HG02870 (cell line): ENCODE measurements around the gene BAG2.

Experiments
- ATAC-seq: cut with Tn5 transposase; IDR thresholded peaks from one replicate; pipeline ENCODE4 v1.9.1; 2021; ENCODE audit warnings: mild to moderate bottlenecking, moderate library complexity; ENCODE audit not compliant: unreplicated experiment

Gene BAG2

DNA sequence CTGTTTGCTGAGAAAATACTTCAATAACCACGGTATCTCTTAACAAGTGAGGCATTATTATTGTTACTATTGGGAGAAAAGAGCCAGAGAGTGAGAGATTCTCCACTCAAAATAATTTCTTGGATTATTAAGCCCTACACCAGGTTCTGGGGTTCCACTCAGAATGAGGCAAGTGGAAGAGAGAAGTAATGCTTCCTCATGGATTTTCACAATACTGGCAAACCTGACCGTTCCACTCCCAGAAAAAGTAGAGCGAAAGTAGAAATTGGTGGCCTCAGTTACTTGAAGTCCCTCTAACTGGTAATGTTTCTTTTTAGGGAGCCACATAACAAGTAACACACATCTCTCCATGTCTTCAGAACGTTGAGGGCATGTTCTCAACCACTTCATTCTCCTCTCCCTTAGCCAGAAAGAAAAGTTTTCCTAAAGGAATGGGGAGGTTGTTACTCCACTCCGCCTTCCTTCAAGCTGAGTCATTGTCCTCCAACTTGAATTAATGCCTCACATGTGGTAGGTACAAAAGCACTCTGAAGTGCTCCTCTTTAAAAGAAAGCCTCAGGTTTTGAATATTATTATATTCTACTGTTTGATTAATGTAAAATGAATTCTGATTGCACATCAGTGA is 1.9 kb downstream of the BAG2 start:
- no peak for ATAC-seq

DNA sequence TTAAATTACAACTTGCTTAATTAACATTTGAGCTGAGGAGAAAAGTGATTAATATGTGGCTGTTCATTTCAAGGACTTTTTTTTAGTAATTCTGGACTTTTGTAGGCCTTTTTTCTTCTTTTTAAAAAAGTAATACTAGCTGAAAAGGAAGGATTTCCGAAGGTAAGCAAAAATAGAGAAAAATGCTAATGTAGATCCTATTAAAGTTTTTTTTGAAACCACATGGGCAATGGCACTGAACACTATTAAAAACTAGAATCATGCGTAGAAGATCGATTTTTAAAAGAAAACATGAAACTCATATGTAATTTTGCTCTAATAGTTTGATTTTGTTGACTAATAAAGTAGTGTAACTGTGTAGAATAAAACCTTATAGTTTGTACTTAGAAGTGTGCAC is 2.4 kb downstream of the BAG2 start:
- no peak for ATAC-seq

DNA sequence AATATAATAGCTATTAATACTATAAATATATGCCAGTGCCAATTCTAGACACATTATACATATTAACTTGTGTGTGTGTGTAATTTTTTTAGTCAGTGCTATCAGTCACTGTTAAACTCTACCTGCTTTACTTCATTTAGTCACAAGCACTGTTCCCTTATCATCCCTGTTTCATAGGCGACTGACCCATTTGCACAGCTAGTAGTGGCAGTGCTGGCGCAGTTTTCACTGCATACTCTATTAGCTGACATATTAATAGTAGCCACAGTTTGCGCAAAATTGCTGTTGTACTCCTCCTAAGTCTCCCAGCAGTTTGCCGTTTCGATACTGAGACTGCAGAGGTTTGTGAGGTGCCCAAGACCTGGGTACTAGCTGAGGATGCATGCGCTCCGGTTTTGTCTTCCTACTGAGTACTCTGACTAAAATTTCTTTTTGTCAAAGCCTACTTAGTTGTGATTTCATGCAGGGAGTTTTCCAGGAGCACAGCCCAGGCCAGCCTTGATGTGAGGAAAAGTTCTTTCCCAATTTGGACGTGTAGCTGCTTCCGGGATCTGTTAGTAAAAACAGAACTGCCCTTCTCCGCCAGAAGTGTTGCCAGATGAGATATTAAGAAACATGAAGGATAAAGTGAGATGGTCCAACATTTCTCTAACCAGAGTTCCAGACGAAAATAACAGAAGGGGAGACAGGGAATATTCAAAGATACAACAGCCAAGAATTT is 5.6 kb downstream of the BAG2 start:
- ATAC-seq = no peak

DNA sequence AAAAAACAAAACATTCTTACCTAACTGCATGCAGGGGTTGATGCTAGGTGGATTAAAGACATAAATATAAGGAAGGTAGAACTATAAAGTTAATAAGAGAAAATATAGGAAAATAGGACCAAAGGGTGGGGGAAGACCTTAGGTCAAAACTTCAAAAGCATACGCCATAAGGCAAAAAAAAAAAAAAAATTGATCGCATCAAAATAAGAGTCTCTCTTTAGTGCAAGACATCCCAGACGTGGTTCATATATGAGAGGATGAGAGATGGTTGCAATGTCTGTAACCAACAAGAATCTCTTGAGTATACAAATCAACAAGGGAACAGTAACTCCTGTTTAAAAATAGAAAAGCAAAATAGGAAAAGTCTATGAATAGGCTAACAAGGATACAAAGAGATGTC is 8.5 kb downstream of the BAG2 start:
- ATAC-seq = no peak

DNA sequence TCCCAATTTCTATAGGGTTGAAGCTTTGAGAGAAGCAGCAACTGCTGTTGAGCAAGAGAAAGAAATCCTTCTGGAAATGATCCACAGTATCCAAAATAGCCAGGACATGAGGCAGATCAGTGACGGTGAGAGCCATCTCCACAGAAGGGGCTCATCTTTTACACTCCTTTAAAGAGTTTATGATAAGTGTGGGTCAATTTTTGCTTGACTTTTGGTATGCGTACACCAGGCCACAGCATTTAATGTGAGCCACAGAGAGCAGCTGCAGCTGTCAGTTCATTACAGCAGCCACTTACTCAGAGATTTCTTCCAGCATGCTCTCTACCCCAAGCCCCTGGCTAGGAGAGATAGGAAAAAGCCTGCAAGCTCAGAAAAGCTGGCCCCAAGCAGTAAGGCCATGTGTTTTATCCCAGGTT is 9.9 kb downstream of the BAG2 start:
- no peak for ATAC-seq

DNA sequence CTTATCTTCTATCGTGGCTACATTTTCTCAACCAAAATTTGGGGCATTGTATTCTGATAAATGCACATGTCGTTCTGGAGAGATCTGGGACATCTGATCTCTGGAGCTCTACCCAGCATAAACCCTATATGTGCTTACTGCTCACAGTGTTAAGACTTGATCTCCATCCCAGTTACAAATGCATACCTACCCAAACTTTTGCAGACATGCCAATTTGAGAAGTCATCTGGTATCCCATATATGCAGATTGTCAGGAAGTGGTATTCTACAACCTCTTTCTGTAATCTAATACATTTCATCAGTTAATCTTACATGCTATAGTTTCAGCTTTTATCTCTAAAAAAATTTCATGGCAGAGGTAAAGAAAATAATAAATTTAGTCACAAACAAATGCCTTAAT is 11.2 kb downstream of the BAG2 start:
- ATAC-seq = no peak

DNA sequence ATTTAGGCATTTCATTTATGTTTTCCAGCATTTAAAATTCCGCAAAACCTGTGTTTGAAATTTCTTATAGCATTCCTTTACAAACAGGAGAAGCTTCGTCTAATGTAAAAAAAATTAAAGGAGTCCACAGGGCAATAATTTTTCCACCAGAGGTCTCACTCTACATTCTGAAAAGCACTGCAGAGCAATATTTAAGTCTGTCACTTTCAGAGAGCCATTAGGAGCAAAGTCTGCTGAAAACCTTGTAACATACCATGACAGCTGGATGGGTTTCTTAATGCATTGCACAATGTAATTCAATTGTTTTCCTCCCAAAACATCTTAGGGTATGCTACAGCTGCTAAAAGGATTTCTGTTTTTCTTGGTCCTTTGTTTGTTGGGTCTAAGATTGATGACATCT is 18.0 kb downstream of the BAG2 start:
- ATAC-seq = no peak

DNA sequence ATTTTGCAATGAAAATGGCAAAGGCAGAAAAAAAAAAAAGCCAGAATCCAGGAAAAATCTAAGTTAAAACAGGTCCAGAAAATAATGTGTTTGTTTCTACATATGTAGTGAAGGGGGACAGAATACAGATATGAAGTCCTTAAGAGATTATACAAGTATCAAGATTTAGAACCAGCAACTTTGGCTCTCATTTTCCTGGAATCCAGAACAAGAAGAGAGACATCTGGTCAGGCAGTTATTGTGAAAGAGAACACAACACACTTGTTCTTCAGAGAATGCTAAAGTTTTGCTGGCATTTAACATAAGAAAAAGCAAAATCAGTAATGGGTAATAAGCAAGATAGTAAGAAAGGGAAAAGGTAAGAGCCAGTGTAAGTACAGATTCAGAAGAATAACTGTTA is 21.1 kb downstream of the BAG2 start:
- ATAC-seq = no peak

DNA sequence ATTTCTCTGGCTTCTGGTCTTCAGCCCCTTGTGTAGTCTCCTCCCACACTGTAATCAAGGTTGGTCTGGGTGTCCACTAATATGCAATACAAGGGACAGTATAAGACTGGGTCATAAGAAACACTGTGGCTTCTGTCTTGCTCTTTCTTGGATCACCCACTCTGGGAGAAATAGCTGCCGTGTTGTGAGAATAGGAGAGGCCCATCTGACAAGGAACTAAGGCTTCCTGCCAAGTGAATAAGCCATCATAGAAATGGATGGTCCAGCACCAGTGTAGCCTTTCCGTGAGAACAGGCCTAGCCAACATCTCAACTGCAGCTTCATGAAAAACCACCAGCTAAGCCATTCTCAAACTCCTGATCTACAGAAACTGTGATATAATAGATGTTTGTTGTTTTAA is 23.3 kb downstream of the BAG2 start:
- ATAC-seq = no peak

DNA sequence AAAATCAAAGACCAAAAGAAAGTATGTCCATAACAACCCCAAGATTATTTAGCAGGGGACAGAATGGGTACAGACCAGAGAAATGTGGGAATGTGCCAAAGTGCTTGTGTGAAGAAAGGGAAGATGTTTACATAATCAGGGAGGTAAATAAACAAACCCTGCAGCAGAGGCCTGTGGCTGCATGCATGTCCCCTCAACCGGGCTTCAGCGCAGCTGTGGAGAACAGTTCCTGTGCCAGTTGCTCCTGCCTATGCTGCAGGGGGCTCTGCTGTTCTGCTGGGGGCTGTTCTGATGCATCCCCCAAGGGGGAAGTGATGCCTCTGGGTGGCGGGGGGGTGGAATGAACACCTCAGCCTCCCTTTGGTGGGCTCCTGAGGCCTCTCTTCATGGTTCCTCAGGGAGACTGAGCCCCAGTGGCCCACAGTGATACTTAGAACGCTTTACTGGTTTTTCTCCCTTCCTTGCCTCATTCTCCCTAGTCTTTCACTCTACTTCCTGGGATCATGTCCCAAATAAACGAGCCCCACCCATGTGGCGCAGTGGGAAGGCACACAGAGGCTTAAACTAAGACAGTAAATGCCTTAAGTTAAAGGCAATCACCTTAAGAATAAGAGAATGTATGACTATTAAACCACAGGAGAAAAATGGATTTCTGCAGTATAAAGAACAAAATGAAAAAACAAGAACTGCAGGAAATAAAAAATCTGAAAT is 27.0 kb downstream of the BAG2 start:
- no peak for ATAC-seq

DNA sequence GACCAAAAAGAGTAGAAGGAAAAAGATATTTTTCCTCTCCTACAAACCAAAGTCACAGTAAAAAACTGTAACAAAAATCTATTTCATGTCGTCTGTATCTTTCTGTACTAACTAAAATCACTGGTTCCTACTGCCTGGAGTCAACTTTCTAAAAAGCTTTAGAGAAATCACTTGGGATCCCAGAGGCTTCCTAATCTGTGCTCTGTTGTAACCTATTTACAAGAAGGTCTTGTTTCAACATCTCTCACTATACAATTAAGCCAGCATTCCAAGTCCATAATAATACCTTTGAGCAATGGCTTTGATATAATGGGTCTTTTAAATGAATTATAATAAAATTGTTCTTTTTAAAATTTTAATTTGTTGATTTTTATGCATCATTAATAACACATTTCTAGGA is 29.6 kb downstream of the BAG2 start:
- no peak for ATAC-seq

DNA sequence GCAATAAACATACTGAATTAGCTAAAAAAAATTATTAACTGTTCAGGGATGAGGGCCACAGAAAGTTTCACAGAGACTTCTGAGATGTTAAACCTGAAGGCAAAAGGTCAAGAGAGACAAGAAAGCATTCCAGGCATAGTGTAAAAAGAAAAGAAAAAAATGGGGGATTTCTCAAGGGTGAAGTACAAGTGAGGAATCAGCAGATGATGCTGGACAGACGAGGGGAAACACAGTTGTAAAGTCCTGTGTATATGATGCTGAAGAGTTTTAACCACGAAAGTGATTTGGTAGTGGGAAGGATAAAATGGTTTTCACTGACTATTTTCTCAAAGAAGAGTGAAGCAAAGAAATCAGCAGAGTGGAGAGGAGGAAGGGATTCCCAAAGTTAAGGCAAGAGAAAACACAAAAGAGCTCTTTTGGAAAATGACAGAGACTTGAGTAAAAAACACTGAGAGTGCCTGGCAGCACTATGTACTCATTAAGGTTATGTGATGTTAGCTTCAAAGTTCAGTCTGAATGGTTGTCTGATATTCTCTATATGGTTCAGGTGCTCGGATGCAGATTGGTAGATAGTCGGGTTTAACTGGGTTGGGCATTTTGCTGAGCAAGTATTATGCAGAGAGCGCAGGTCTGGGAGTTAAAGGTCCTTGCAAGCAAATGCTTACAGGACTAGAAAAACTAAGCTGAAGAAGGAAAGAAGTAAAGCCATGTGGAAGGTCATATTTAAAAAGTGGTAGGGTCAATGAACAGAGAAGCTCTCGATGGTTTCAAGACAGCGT is 33.6 kb downstream of the BAG2 start:
- no peak for ATAC-seq

DNA sequence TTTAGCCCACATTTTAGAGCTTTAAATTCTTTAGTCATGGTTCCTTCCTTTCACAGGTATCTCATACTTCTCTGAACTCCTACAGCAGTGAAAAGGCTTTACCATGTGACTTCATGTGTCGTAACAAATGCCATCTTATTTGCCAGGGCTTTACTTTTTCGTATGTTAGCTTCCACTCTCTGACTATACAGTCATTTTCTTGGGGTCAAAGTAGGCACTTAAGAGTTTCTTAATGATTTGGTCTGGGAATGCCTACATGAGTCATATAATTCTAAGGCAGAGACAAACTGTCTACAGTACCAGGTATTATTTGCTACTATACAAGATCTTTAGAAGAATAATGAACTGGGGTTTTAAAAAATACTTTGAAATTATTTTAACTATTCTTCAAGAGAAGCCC is 35.0 kb downstream of the BAG2 start:
- no peak for ATAC-seq

DNA sequence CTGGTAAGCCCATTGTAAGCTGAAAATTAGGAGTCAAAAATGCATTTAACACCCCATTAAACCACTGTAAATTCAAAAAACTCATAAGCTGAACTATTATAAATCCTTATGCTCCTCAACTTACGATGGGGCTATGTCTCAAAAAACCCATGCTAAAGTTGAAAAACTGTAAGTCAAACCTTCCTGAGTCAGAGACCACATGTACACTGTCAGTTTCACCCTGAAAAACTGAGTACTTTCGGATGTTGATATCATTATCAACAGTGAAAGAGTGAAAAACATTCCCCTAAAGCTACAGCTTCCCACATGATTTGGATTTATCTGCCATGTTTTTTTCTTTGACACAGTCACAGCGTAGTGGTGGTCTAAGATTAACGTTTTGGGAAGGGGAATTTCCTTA is 35.7 kb downstream of the BAG2 start:
- no peak for ATAC-seq

DNA sequence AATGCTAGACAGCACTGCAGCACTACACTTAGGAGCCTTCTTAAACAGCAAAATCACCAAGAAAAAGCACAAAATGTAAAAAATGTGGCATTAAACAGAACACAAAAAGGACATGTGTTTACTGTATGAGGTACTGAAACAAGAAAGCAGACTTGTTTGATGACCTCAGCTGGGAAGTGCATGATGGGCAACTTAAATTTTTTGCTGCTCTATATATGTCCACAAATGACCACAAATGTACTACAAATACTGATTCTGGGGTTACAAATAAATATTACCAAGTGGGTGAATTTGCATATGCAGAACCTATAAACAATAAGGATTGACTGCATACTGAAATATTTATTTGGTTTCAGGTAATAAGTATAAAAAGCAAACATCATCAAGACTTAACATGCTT is 36.9 kb downstream of the BAG2 start:
- ATAC-seq = no peak

DNA sequence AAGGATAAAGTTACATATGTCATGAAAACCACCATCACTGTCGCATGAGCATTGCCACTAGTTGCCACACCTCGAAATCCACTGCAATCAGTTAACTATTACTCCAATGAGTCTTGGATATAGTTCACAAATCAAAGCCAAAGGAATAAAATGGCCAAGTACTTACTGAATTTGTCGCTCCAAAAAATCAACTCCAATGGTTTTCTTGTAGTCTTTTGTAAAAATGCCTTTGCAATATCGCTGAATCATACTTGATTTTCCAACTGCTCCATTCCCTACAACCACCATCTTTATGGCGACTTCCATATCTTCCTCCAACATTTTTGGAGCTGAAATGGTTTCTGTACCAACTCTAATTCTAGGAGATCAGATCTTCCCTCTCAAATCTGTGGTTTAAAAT is 37.9 kb downstream of the BAG2 start:
- ATAC-seq = no peak

DNA sequence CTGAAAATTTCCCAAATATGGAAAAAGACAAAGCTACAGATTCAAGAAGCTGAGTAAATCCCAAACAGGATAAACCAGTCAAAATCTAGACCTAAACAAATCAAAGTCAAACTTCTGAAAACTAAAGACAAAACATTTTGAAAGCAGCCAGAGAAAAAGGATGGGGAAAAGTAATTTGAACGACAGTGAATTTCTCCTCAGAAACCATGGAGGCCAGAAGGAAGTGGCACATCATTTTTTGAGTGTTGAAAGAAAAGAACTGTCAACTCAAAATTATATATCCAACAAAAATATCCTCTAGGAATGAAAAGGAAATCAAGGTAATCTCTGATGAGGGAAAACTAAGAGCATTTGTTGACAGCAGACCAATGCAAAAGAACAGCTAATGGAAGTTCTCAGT is 43.1 kb downstream of the BAG2 start:
- no peak for ATAC-seq

DNA sequence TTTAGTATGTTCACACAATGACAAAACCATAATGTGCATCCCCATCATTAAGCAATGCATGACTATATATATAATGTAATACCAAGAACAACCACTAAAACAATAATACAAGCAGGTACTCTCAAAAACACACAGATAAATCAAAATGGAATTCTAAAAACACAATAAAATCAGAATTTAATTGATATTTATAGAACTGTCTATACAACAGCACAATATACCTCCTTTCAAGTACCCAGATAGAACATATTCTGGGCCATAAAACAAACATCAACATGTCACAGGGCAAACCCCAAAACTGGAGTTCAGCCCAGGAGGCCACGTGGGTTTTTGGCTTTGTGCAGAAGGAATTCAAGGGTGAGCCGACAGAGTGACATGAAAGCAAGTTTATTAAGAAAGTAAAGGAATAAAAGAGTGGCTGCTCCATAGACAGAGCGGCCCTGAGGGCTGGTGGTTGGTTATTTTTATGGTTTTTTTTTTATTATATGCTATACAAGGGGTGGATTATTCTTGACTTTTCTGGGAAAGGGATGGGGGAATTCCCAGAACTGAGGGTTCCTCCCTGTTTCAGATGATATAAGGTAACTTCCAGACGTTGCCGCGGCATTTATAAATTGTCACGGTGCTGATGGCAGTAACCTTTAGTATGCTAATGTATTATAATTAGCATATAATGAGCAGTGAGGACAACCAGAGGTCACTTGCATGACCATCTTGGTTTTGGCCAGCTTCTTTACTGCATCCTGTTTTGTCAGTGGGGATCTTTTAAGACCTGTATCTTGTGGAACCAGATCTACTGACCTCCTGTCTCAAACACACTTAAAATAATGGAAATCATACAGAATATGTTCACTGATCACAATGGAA is 44.3 kb downstream of the BAG2 start:
- no peak for ATAC-seq

DNA sequence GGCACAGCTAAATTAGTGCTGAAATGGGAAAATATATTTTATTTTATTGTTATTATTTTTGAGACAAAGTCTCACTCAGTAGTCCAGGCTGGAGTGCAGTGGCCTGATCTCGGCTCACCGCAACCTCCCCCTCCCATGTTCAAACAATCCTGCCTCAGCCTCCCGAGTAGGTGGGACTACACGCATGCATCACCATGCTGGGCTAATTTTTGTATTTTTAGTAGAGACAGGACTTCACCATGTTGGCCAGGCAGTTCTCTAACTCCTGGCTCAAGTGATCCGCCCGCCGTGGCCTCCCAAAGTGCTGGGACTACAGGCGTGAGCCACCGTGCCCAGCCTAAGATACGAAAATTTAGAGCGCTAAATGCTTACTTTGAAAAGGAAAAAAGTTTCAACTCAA is 45.1 kb downstream of the BAG2 start:
- ATAC-seq = no peak

DNA sequence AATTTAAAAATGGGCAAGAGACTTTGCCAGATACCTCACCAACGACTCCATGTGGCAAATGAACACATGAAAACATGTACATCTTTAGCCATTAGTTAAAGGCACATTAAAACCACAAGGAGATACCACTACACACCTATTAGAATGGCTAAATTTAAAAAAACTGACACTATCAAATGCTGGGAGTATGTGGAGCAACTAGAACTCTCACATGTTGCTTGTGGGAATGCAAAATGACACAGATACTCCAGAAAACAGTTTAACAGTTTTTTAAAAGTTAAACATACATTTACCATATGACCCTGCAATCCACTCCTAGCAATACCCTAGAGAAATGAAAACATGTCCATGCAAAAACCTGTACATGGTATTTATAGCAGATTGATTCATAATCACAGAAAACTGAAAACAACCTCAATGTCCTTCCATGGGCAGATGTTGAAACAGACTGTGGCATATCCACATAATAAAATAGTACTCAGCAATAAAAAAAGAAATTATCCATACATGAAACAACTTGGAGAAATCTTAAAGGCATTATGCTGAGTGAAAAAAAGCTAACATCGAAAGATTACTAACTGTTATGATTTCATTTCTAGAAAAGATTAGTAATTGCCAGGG is 48.1 kb downstream of the BAG2 start:
- ATAC-seq = no peak
